GM12878 (cell line): Measurements from ENCODE around the gene COL21A1.

Experiments
- EZH2 ChIP-seq: IDR thresholded peaks from 2 replicates; pipeline ENCODE4 v1.6.1; 2012; ENCODE audit warnings: low read depth, mild to moderate bottlenecking, control low read depth, inconsistent platforms, low read length, borderline replicate concordance; ENCODE audit not compliant: control insufficient read depth
- KDM1A ChIP-seq: fragments of 200-600 bp; sonication (generic); IDR thresholded peaks from 2 replicates; pipeline ENCODE4 v1.6.1; 2016; ENCODE audit warnings: borderline replicate concordance
- POLR2A ChIP-seq: IDR thresholded peaks from 2 replicates; pipeline ENCODE4 v1.6.1; 2011; ENCODE audit warnings: low read depth, mild to moderate bottlenecking, low read length
- RCOR1 ChIP-seq: conservative IDR thresholded peaks from 2 replicates; pipeline ENCODE4 v1.6.1; 2012; ENCODE audit warnings: low read depth, low read length, improper control_type of control experiment
- SIN3A ChIP-seq: IDR thresholded peaks from 2 replicates; pipeline ENCODE4 v1.6.1; 2012; ENCODE audit warnings: low read depth, low read length, improper control_type of control experiment
- SP1 ChIP-seq: IDR thresholded peaks from one replicate; pipeline ENCODE4 v1.6.1; 2011; ENCODE audit warnings: low read depth, low read length
- SREBF1 ChIP-seq: IDR thresholded peaks from 2 replicates; pipeline ENCODE4 v1.6.1; 2012; ENCODE audit warnings: mild to moderate bottlenecking, low read length
- ZNF24 ChIP-seq: fragments of 450-650 bp; IDR thresholded peaks from 2 replicates; pipeline ENCODE4 v1.6.1; 2017; ENCODE audit warnings: antibody characterized with exemption, mild to moderate bottlenecking
- TF ChIP-seq, protein P1 (sequence below), 3 experiments: IDR thresholded peaks in 2 of 3; conservative IDR thresholded peaks in 1 of 3; 2 replicates each; pipeline ENCODE4 v1.5.1; 2011; ENCODE audit warnings: low read depth in 3 of 3, low read length in 3 of 3, mild to moderate bottlenecking in 3 of 3, control low read depth in 2 of 3, moderate library complexity in 2 of 3, inconsistent platforms in 1 of 3, mixed read lengths in 1 of 3; ENCODE audit not compliant: control insufficient read depth in 2 of 3, insufficient read depth in 1 of 3; ENCODE audit errors: extremely low read depth in 1 of 3
- TF ChIP-seq, protein P2 (sequence below): fragments of 450-650 bp; formaldehyde crosslinking; IDR thresholded peaks from 2 replicates; pipeline ENCODE4 v1.5.0; 2022; ENCODE audit warnings: mild to moderate bottlenecking, missing genetic modification characterization
- TF ChIP-seq, protein P3 (sequence below): IDR thresholded peaks from 2 replicates; pipeline ENCODE4 v1.6.1; 2012; ENCODE audit warnings: low read depth, low read length, improper control_type of control experiment
- TF ChIP-seq, protein P4 (sequence below): fragments of 450-650 bp; IDR thresholded peaks from 2 replicates; pipeline ENCODE4 v1.6.1; 2016; ENCODE audit warnings: mild to moderate bottlenecking
- TF ChIP-seq, protein P5 (sequence below): IDR thresholded peaks from 2 replicates; pipeline ENCODE4 v1.6.1; 2012; ENCODE audit warnings: low read depth, low read length, improper control_type of control experiment
- TF ChIP-seq, protein P6 (sequence below): IDR thresholded peaks from 2 replicates; pipeline ENCODE4 v1.6.1; 2011; ENCODE audit warnings: mild to moderate bottlenecking, low read depth, low read length, moderate library complexity; ENCODE audit not compliant: insufficient replicate concordance

DNA sequence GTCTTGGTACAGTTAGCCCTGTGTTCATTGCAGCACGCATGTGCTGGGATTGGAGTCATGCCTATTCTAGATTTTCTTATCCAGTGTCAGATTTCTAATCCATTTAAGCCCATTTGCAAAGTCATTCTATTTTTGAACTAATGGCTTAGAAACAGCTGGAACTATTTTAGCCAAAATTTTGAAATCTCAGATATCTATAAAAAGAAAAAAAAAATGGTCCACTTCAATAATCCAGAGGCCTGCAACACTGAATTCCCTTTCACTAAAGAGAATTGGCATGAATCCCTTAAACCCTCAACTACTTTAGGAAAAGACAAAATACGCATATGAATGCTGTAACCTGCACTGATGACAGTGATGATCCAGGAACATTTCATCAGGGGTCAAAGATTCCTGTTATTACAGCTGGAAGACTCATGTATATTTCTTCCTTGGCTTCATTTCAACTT lies 1.5 kb downstream of the COL21A1 start:
- no peak for TF ChIP-seq POLR2A
- TF ChIP-seq, protein P1, sequence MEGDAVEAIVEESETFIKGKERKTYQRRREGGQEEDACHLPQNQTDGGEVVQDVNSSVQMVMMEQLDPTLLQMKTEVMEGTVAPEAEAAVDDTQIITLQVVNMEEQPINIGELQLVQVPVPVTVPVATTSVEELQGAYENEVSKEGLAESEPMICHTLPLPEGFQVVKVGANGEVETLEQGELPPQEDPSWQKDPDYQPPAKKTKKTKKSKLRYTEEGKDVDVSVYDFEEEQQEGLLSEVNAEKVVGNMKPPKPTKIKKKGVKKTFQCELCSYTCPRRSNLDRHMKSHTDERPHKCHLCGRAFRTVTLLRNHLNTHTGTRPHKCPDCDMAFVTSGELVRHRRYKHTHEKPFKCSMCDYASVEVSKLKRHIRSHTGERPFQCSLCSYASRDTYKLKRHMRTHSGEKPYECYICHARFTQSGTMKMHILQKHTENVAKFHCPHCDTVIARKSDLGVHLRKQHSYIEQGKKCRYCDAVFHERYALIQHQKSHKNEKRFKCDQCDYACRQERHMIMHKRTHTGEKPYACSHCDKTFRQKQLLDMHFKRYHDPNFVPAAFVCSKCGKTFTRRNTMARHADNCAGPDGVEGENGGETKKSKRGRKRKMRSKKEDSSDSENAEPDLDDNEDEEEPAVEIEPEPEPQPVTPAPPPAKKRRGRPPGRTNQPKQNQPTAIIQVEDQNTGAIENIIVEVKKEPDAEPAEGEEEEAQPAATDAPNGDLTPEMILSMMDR (IDR thresholded peaks at IDR 0.05 in 2 of 3, conservative IDR thresholded peaks at IDR 0.05 in 1 of 3; ENCODE audit: control insufficient read depth in 2 of 3, extremely low read depth in 1 of 3, insufficient read depth in 1 of 3, low read depth in 3 of 3, low read length in 3 of 3) = no peak
- TF ChIP-seq SREBF1 = no peak
- no peak for TF ChIP-seq SIN3A
- TF ChIP-seq, protein P2, sequence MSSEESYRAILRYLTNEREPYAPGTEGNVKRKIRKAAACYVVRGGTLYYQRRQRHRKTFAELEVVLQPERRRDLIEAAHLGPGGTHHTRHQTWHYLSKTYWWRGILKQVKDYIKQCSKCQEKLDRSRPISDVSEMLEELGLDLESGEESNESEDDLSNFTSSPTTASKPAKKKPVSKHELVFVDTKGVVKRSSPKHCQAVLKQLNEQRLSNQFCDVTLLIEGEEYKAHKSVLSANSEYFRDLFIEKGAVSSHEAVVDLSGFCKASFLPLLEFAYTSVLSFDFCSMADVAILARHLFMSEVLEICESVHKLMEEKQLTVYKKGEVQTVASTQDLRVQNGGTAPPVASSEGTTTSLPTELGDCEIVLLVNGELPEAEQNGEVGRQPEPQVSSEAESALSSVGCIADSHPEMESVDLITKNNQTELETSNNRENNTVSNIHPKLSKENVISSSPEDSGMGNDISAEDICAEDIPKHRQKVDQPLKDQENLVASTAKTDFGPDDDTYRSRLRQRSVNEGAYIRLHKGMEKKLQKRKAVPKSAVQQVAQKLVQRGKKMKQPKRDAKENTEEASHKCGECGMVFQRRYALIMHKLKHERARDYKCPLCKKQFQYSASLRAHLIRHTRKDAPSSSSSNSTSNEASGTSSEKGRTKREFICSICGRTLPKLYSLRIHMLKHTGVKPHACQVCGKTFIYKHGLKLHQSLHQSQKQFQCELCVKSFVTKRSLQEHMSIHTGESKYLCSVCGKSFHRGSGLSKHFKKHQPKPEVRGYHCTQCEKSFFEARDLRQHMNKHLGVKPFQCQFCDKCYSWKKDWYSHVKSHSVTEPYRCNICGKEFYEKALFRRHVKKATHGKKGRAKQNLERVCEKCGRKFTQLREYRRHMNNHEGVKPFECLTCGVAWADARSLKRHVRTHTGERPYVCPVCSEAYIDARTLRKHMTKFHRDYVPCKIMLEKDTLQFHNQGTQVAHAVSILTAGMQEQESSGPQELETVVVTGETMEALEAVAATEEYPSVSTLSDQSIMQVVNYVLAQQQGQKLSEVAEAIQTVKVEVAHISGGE = no peak
- TF ChIP-seq ZNF24 = no peak
- TF ChIP-seq, protein P3, sequence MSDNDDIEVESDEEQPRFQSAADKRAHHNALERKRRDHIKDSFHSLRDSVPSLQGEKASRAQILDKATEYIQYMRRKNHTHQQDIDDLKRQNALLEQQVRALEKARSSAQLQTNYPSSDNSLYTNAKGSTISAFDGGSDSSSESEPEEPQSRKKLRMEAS = no peak
- TF ChIP-seq, protein P4, sequence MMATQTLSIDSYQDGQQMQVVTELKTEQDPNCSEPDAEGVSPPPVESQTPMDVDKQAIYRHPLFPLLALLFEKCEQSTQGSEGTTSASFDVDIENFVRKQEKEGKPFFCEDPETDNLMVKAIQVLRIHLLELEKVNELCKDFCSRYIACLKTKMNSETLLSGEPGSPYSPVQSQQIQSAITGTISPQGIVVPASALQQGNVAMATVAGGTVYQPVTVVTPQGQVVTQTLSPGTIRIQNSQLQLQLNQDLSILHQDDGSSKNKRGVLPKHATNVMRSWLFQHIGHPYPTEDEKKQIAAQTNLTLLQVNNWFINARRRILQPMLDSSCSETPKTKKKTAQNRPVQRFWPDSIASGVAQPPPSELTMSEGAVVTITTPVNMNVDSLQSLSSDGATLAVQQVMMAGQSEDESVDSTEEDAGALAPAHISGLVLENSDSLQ = no peak
- TF ChIP-seq SP1 = no peak
- no peak for TF ChIP-seq EZH2
- TF ChIP-seq KDM1A = no peak
- TF ChIP-seq, protein P5, sequence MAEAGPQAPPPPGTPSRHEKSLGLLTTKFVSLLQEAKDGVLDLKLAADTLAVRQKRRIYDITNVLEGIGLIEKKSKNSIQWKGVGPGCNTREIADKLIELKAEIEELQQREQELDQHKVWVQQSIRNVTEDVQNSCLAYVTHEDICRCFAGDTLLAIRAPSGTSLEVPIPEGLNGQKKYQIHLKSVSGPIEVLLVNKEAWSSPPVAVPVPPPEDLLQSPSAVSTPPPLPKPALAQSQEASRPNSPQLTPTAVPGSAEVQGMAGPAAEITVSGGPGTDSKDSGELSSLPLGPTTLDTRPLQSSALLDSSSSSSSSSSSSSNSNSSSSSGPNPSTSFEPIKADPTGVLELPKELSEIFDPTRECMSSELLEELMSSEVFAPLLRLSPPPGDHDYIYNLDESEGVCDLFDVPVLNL = no peak
- no peak for TF ChIP-seq RCOR1
- TF ChIP-seq, protein P6, sequence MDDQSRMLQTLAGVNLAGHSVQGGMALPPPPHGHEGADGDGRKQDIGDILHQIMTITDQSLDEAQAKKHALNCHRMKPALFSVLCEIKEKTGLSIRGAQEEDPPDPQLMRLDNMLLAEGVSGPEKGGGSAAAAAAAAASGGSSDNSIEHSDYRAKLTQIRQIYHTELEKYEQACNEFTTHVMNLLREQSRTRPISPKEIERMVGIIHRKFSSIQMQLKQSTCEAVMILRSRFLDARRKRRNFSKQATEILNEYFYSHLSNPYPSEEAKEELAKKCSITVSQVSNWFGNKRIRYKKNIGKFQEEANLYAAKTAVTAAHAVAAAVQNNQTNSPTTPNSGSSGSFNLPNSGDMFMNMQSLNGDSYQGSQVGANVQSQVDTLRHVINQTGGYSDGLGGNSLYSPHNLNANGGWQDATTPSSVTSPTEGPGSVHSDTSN = no peak
